Liver (tissue), 9 donors: ENCODE measurements around the gene CNIH1. TPM values are rescaled to one million over a fixed set of nuclear protein-coding genes. Genes with fewer than 3 reads are reported as not detected.

Experiments used
- DNase-seq: peaks from one replicate; pipeline ENCODE4 v3.0.0-alpha.2; 2017; ENCODE audit warnings: low spot score
- H3K27ac ChIP-seq, 2 donors: one replicate each; pipeline ENCODE4 v1.7.0; 2013; ENCODE audit warnings: inconsistent platforms in 2 of 2, low read length in 2 of 2, control low read depth in 1 of 2, low read depth in 1 of 2, mild to moderate bottlenecking in 1 of 2
- H3K27me3 ChIP-seq, 4 donors: one replicate each; pipeline versions ENCODE4 v1.6.1 to v1.7.0; 2013; ENCODE audit warnings: low read length in 3 of 4, inconsistent platforms in 1 of 4, mild to moderate bottlenecking in 1 of 4, moderate library complexity in 1 of 4; ENCODE audit not compliant: control insufficient read depth in 4 of 4, insufficient read depth in 4 of 4
- H3K36me3 ChIP-seq, 4 donors: one replicate each; pipeline versions ENCODE4 v1.6.1 to v1.7.0; 2013; ENCODE audit warnings: low read length in 3 of 4, mild to moderate bottlenecking in 3 of 4, low read depth in 1 of 4, moderate library complexity in 1 of 4; ENCODE audit not compliant: control insufficient read depth in 4 of 4, insufficient read depth in 3 of 4
- H3K4me1 ChIP-seq, 4 donors: one replicate each; pipeline versions ENCODE4 v1.6.1 to v1.7.0; 2013; ENCODE audit warnings: low read length in 3 of 4, mild to moderate bottlenecking in 3 of 4, moderate library complexity in 1 of 4; ENCODE audit not compliant: control insufficient read depth in 4 of 4, insufficient read depth in 4 of 4
- H3K4me3 ChIP-seq, 3 donors: one replicate each; pipeline versions ENCODE4 v1.6.1 to v1.7.0; 2013; ENCODE audit warnings: low read length in 3 of 3, control low read depth in 1 of 3, low read depth in 1 of 3, mild to moderate bottlenecking in 1 of 3
- H3K9ac ChIP-seq, 2 donors: one replicate each; pipeline ENCODE4 v1.7.0; 2013; ENCODE audit warnings: low read length in 2 of 2, mild to moderate bottlenecking in 2 of 2, moderate library complexity in 2 of 2, control low read depth in 1 of 2, low read depth in 1 of 2
- H3K9me3 ChIP-seq, 4 donors: one replicate each; pipeline versions ENCODE4 v1.6.1 to v1.7.0; 2013; ENCODE audit warnings: low read length in 3 of 4; ENCODE audit not compliant: control insufficient read depth in 4 of 4
- EGR1 ChIP-seq, 2 donors: IDR thresholded peaks; 2 replicates each; pipeline ENCODE4 v1.6.1; 2016 to 2018; ENCODE audit warnings: antibody characterized with exemption in 2 of 2, low read depth in 2 of 2
- FOXA1 ChIP-seq: IDR thresholded peaks from 2 replicates; pipeline ENCODE4 v1.6.1; 2016; ENCODE audit warnings: antibody characterized with exemption
- FOXA2 ChIP-seq: IDR thresholded peaks from 2 replicates; pipeline ENCODE4 v1.6.1; 2016; ENCODE audit warnings: antibody characterized with exemption
- HNF4A ChIP-seq, 2 donors: conservative IDR thresholded peaks; 2 replicates each; pipeline ENCODE4 v1.6.1; 2016; ENCODE audit warnings: antibody characterized with exemption in 2 of 2, mild to moderate bottlenecking in 2 of 2
- HNF4G ChIP-seq: IDR thresholded peaks from 2 replicates; pipeline ENCODE4 v1.6.1; 2016; ENCODE audit warnings: antibody characterized with exemption
- JUND ChIP-seq, 2 donors: IDR thresholded peaks; 2 replicates each; pipeline ENCODE4 v1.6.1; 2016; ENCODE audit warnings: antibody characterized with exemption in 2 of 2
- NR2F2 ChIP-seq: IDR thresholded peaks from 2 replicates; pipeline ENCODE4 v1.6.1; 2016; ENCODE audit warnings: antibody characterized with exemption
- RAD21 ChIP-seq, 2 donors: IDR thresholded peaks; 2 replicates each; pipeline ENCODE4 v1.6.1; 2016; ENCODE audit warnings: antibody characterized with exemption in 2 of 2, mild to moderate bottlenecking in 2 of 2
- RXRA ChIP-seq, 2 donors: IDR thresholded peaks; 2 replicates each; pipeline ENCODE4 v1.6.1; 2017 to 2018; ENCODE audit warnings: antibody characterized with exemption in 2 of 2, mild to moderate bottlenecking in 1 of 2
- TAF1 ChIP-seq: conservative IDR thresholded peaks from 2 replicates; pipeline ENCODE4 v1.6.1; 2016; ENCODE audit warnings: antibody characterized with exemption, mild to moderate bottlenecking
- YY1 ChIP-seq: IDR thresholded peaks from 2 replicates; pipeline ENCODE4 v1.6.1; 2016; ENCODE audit warnings: antibody characterized with exemption, mild to moderate bottlenecking
- ZBTB33 ChIP-seq: IDR thresholded peaks from 2 replicates; pipeline ENCODE4 v1.6.1; 2016; ENCODE audit warnings: antibody characterized with exemption
- WGBS: extraction: QIAGEN DNeasy Blood & Tissue Kit; methylation state at CpG from one replicate; pipeline ENCODE4 v1.1.7; 2013; 5-methylcytosine and 5-hydroxymethylcytosine counted together
- polyA plus RNA-seq, 2 donors: library from polyadenylated mRNA; stranded (reverse) in 1 of 2; unstranded in 1 of 2; fragments of 200-250 nt in 1 of 2; fragments of >200 nt in 1 of 2; fragmentation: Nextera tagmentation in 1 of 2; extraction: Ambion mirVana in 1 of 2; gene quantifications; one replicate each; pipeline versions ENCODE4 v1.2.1 to v1.2.3, GENCODE V29; 2013 to 2015
- total RNA-seq, 2 donors: library from RNA; depleted of rRNA; stranded (reverse); fragments of >200 nt; gene quantifications; one replicate each; pipeline ENCODE4 v1.2.3, GENCODE V29; 2014
- TF ChIP-seq, protein P1 (sequence below): fragments of 150-350 bp; IDR thresholded peaks from 2 replicates; pipeline ENCODE4 v1.5.1; 2017; ENCODE audit warnings: improper control_type of control experiment, low read depth, low read length; ENCODE audit not compliant: missing input control
- TF ChIP-seq, protein P2 (sequence below): IDR thresholded peaks from 2 replicates; pipeline ENCODE4 v1.6.1; 2016; ENCODE audit warnings: antibody characterized with exemption
- TF ChIP-seq, protein P3 (sequence below): IDR thresholded peaks from 2 replicates; pipeline ENCODE4 v1.6.1; 2016; ENCODE audit warnings: antibody characterized with exemption, mild to moderate bottlenecking
- TF ChIP-seq, protein P4 (sequence below): IDR thresholded peaks from 2 replicates; pipeline ENCODE4 v1.6.1; 2016; ENCODE audit warnings: antibody characterized with exemption
- donor health status: healthy.
- donor health status: healthy.
- donor health status: healthy.
- donor health status: healthy.
- donor health status: healthy.

CNIH1 gene
- total and polyA plus RNA-seq, 4 donors, result 33.9 to 193 (median 116) TPM

GRCh38 chr14:54396183-54396492 is 45.0 kb downstream of the CNIH1 start:
- WGBS, result 70% methylated on average over 9 of the region's 9 CpGs
- H3K9ac ChIP-seq, result no peak overlapping the region
- H3K36me3 ChIP-seq, result no peaks in the 10 kb centered on the region
- H3K27me3 ChIP-seq, result no peaks in the 10 kb centered on the region
- TF ChIP-seq FOXA2 (no peak), ZBTB33 (no peak), FOXA1 (no peak), RXRA (IDR thresholded peaks at IDR 0.05) (no peak), YY1 (no peak), EGR1 (IDR thresholded peaks at IDR 0.05; ENCODE audit: low read depth in 2 of 2) (no peak), RAD21 (IDR thresholded peaks at IDR 0.05) (no peak), NR2F2 (no peak), HNF4G (no peak)
- TF ChIP-seq, protein P1, sequence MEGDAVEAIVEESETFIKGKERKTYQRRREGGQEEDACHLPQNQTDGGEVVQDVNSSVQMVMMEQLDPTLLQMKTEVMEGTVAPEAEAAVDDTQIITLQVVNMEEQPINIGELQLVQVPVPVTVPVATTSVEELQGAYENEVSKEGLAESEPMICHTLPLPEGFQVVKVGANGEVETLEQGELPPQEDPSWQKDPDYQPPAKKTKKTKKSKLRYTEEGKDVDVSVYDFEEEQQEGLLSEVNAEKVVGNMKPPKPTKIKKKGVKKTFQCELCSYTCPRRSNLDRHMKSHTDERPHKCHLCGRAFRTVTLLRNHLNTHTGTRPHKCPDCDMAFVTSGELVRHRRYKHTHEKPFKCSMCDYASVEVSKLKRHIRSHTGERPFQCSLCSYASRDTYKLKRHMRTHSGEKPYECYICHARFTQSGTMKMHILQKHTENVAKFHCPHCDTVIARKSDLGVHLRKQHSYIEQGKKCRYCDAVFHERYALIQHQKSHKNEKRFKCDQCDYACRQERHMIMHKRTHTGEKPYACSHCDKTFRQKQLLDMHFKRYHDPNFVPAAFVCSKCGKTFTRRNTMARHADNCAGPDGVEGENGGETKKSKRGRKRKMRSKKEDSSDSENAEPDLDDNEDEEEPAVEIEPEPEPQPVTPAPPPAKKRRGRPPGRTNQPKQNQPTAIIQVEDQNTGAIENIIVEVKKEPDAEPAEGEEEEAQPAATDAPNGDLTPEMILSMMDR, result no peak
- TF ChIP-seq, protein P2, sequence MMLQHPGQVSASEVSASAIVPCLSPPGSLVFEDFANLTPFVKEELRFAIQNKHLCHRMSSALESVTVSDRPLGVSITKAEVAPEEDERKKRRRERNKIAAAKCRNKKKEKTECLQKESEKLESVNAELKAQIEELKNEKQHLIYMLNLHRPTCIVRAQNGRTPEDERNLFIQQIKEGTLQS, result no peak
- peak overlapping the region; percentile 42 to 68 (median 49) for H3K4me3 ChIP-seq
- no peaks in the 10 kb centered on the region for H3K9me3 ChIP-seq
- no peak overlapping the region for H3K27ac ChIP-seq
- DNase-seq, result no peak
- peaks cover 3 to 12% (median 8%) of the 10 kb centered on the region in 4 donors for H3K4me1 ChIP-seq

DNA sequence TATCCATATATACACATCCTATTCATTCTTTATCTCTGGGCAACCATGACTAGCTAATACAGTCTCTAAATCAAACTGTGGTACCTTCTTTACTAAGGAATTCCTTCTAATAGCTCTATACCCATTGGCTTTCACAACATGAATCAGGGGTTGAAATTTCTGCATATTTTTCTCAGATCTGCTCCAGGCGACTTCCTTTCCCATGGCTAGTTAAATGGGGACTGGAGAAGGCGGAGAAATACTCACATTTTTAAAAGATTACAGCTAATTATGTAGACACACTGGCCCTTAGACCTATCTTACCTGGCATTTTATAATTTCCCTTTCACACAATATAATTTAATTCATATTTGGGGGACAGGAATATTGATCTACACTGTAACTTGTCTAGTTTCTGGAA is 45.5 kb downstream of the CNIH1 start:
- Histone ChIP-seq H3K27me3 (no peaks in the 10 kb centered on the region), H3K27ac (no peak overlapping the region), H3K4me1 (peaks cover 3 to 12% (median 8%) of the 10 kb centered on the region in 4 donors), H3K4me3 (no peak overlapping the region), H3K36me3 (no peaks in the 10 kb centered on the region), H3K9me3 (no peaks in the 10 kb centered on the region), H3K9ac (no peak overlapping the region)
- TF ChIP-seq YY1 (no peak), HNF4A (conservative IDR thresholded peaks at IDR 0.05) (no peak), FOXA2 (no peak), TAF1 (no peak), ZBTB33 (no peak), HNF4G (no peak), JUND (IDR thresholded peaks at IDR 0.05) (no peak)
- TF ChIP-seq, protein P3, sequence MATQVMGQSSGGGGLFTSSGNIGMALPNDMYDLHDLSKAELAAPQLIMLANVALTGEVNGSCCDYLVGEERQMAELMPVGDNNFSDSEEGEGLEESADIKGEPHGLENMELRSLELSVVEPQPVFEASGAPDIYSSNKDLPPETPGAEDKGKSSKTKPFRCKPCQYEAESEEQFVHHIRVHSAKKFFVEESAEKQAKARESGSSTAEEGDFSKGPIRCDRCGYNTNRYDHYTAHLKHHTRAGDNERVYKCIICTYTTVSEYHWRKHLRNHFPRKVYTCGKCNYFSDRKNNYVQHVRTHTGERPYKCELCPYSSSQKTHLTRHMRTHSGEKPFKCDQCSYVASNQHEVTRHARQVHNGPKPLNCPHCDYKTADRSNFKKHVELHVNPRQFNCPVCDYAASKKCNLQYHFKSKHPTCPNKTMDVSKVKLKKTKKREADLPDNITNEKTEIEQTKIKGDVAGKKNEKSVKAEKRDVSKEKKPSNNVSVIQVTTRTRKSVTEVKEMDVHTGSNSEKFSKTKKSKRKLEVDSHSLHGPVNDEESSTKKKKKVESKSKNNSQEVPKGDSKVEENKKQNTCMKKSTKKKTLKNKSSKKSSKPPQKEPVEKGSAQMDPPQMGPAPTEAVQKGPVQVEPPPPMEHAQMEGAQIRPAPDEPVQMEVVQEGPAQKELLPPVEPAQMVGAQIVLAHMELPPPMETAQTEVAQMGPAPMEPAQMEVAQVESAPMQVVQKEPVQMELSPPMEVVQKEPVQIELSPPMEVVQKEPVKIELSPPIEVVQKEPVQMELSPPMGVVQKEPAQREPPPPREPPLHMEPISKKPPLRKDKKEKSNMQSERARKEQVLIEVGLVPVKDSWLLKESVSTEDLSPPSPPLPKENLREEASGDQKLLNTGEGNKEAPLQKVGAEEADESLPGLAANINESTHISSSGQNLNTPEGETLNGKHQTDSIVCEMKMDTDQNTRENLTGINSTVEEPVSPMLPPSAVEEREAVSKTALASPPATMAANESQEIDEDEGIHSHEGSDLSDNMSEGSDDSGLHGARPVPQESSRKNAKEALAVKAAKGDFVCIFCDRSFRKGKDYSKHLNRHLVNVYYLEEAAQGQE, result no peak
- TF ChIP-seq, protein P1, result no peak
- TF ChIP-seq, protein P4, sequence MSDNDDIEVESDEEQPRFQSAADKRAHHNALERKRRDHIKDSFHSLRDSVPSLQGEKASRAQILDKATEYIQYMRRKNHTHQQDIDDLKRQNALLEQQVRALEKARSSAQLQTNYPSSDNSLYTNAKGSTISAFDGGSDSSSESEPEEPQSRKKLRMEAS, result no peak
- TF ChIP-seq, protein P2, result no peak
- 95% methylated on average over 2 of the region's 2 CpGs for WGBS
- DNase-seq, result no peak
